ENCODE data around the gene CAMK4. TPM values are rescaled to one million over a fixed set of nuclear protein-coding genes. Genes with fewer than 3 reads are reported as not detected.

The CAMK4 gene
- total RNA-seq, 2 donors from 2014 or later, result 0.38 to 0.69 TPM

GRCh38 chr5:111360173-111360572 lies 136.0 kb downstream of the CAMK4 start:
- intact Hi-C loops (cut with DNase I), result no loop called here
- DNase-seq (ENCODE audit: low spot score), result no peak

GRCh38 chr5:111364992-111365391 lies 140.8 kb downstream of the CAMK4 start:
- intact Hi-C loops (cut with DNase I), result no loop called here
- DNase-seq (ENCODE audit: low spot score), result no peak

- intact Hi-C loops (cut with DNase I), result no loop called here
- no peak for DNase-seq (ENCODE audit: low spot score)
Observed at GRCh38 chr5:111366388-111366787, 142.2 kb downstream of the CAMK4 start.

- no peak for DNase-seq (ENCODE audit: low spot score)
- intact Hi-C loops (cut with DNase I), result no loop called here
Observed at GRCh38 chr5:111367115-111367514, 142.9 kb downstream of the CAMK4 start.

- intact Hi-C loops (cut with DNase I), result no loop called here
- DNase-seq (ENCODE audit: low spot score), result no peak
Observed at GRCh38 chr5:111372799-111373198, 148.6 kb downstream of the CAMK4 start.

- DNase-seq (ENCODE audit: low spot score), result no peak
- intact Hi-C loops (cut with DNase I), result no loop called here
Observed at GRCh38 chr5:111374380-111374779, 150.2 kb downstream of the CAMK4 start.

GRCh38 chr5:111375645-111376044 lies 151.5 kb downstream of the CAMK4 start:
- no peak for DNase-seq (ENCODE audit: low spot score)
- intact Hi-C loops (cut with DNase I), result no loop called here

GRCh38 chr5:111377306-111377705 lies 153.1 kb downstream of the CAMK4 start:
- intact Hi-C loops (cut with DNase I), result no loop called here
- no peak for DNase-seq (ENCODE audit: low spot score)

GRCh38 chr5:111379391-111379816 lies 155.2 kb downstream of the CAMK4 start:
- DNase-seq (ENCODE audit: low spot score), result no peak
- intact Hi-C loops (cut with DNase I), result no loop called here

- intact Hi-C loops (cut with DNase I), result no loop called here
- no peak for DNase-seq (ENCODE audit: low spot score)
Observed at GRCh38 chr5:111383288-111383970, 159.2 kb downstream of the CAMK4 start.

GRCh38 chr5:111384220-111384619 lies 160.0 kb downstream of the CAMK4 start:
- intact Hi-C loops (cut with DNase I), result no loop called here
- DNase-seq (ENCODE audit: low spot score), result no peak

GRCh38 chr5:111385051-111385450 lies 160.9 kb downstream of the CAMK4 start:
- DNase-seq (ENCODE audit: low spot score), result no peak
- intact Hi-C loops (cut with DNase I), result no loop called here

- intact Hi-C loops (cut with DNase I), result no loop called here
- DNase-seq (ENCODE audit: low spot score), result no peak
Observed at GRCh38 chr5:111385970-111386831, 162.0 kb downstream of the CAMK4 start.

GRCh38 chr5:111386832-111387162 lies 162.6 kb downstream of the CAMK4 start:
- DNase-seq (ENCODE audit: low spot score), result no peak
- intact Hi-C loops (cut with DNase I), result no loop called here

GRCh38 chr5:111387361-111387760 lies 163.2 kb downstream of the CAMK4 start:
- intact Hi-C loops (cut with DNase I), result no loop called here
- DNase-seq (ENCODE audit: low spot score), result no peak

- DNase-seq (ENCODE audit: low spot score), result no peak
- intact Hi-C loops (cut with DNase I), result no loop called here
Observed at GRCh38 chr5:111389390-111390082, 165.4 kb downstream of the CAMK4 start.

- intact Hi-C loops (cut with DNase I), result no loop called here
- DNase-seq (ENCODE audit: low spot score), result no peak
Observed at GRCh38 chr5:111392181-111392580, 168.0 kb downstream of the CAMK4 start.

- DNase-seq (ENCODE audit: low spot score), result no peak
- intact Hi-C loops (cut with DNase I), result no loop called here
Observed at GRCh38 chr5:111394586-111394985, 170.4 kb downstream of the CAMK4 start.

GRCh38 chr5:111398013-111398412 lies 173.8 kb downstream of the CAMK4 start:
- intact Hi-C loops (cut with DNase I), result no loop called here
- no peak for DNase-seq (ENCODE audit: low spot score)

GRCh38 chr5:111399113-111399512 lies 174.9 kb downstream of the CAMK4 start:
- DNase-seq (ENCODE audit: low spot score), result no peak
- intact Hi-C loops (cut with DNase I), result no loop called here
